Right lobe of liver (tissue), 6 donors: ENCODE results near the gene C13orf46. TPM values are rescaled to one million over a fixed set of nuclear protein-coding genes. Genes with fewer than 3 reads are reported as not detected.

Source experiments
- ATAC-seq, 4 donors: fragments of 200-7000 bp; cut with Tn5 transposase; one replicate each; pipeline ENCODE4 v1.9.1; 2020; ENCODE audit warnings: mild to moderate bottlenecking in 4 of 4, moderate library complexity in 4 of 4
- DNase-seq, 3 donors: peaks; one replicate each; pipeline ENCODE4 v3.0.0-alpha.2; 2020
- H3K27ac ChIP-seq, 3 donors: fragments of 200-600 bp; one replicate each; pipeline ENCODE4 v1.8.0; 2022
- H3K27me3 ChIP-seq, 2 donors: fragments of 200-600 bp; one replicate each; pipeline ENCODE4 v1.8.0; 2022
- H3K36me3 ChIP-seq, 4 donors: fragments of 200-600 bp; sonication (generic) in 1 of 4; one replicate each; pipeline versions ENCODE4 v1.5.1 to v1.8.0; 2017 to 2022; ENCODE audit warnings: control low read depth in 1 of 4
- H3K4me1 ChIP-seq, 4 donors: fragments of 200-600 bp; sonication (generic) in 1 of 4; one replicate each; pipeline versions ENCODE4 v1.5.1 to v1.8.0; 2017 to 2022; ENCODE audit warnings: control low read depth in 1 of 4
- H3K4me3 ChIP-seq, 3 donors: fragments of 200-600 bp; one replicate each; pipeline ENCODE4 v1.8.0; 2022
- H3K9me3 ChIP-seq, 4 donors: fragments of 200-600 bp; sonication (generic) in 1 of 4; one replicate each; pipeline versions ENCODE4 v1.5.1 to v1.8.0; 2017 to 2022; ENCODE audit warnings: control low read depth in 1 of 4
- CTCF ChIP-seq, 4 donors: fragments of 200-600 bp in 3 of 4; fragments of 450-650 bp in 1 of 4; IDR thresholded peaks; one replicate each; pipeline versions ENCODE4 v1.5.1 to v1.8.0; 2016 to 2022; ENCODE audit warnings: antibody characterized with exemption in 4 of 4, mild to moderate bottlenecking in 2 of 4
- POLR2A ChIP-seq: fragments of 450-650 bp; IDR thresholded peaks from one replicate; pipeline ENCODE4 v1.6.1; 2017; ENCODE audit warnings: antibody characterized with exemption, mild to moderate bottlenecking
- WGBS: methylation state at CpG from one replicate; pipeline ENCODE4 v1.1.6; 2018; ENCODE audit warnings: low coverage, low lambda C conversion rate; ENCODE audit not compliant: insufficient coverage; ENCODE audit errors: missing lambda C conversion rate; 5-methylcytosine and 5-hydroxymethylcytosine counted together
- intact Hi-C, 2 donors: fragments of 100-400 bp; cut with DNase I; formaldehyde crosslinking; loops; one replicate each; pipeline versions ENCODE4 v1.11.2 to v1.14.1; 2022
- total RNA-seq, 6 experiments: library from RNA; depleted of rRNA in 2 of 6; stranded (reverse); fragments of >200 nt in 2 of 6; fragmentation: NEBNext Ultra II Directional in 3 of 6; extraction: Animal tissue kit (Norgen Biotek cat#: 25700) in 3 of 6; gene quantifications; one replicate each; pipeline versions ENCODE4 v1.1.0 to v1.2.4, GENCODE V29; 2016 to 2023
- donor health status: DM: no; HTN: yes; CAD: no.
- donor health status: DM: no; HTN: no; CAD: no.
- donor health status: DM: no; HTN: no; CAD: no.
- donor health status: DM: no; HTN: yes; CAD: no.
- donor health status: DM: no; HTN: yes; CAD: no.

Gene C13orf46
- total RNA-seq, 6 experiments from 2014 or later, result 0.04 to 1.1 (median 0.60) TPM

GRCh38 chr13:113923376-113924063 is 50.4 kb downstream of the C13orf46 start:
- Histone ChIP-seq H3K27me3 (no peaks in the 10 kb centered on the region), H3K4me1 (no peaks in the 10 kb centered on the region), H3K4me3 (no peak overlapping the region), H3K36me3 (no peaks in the 10 kb centered on the region), H3K27ac (no peak overlapping the region), H3K9me3 (no peaks in the 10 kb centered on the region)
- intact Hi-C loops, result no loop called here
- ATAC-seq, result no peak
- peak in 1 of 3 donors; percentile 26 for DNase-seq
- TF ChIP-seq POLR2A, result no peak
- no peak for TF ChIP-seq CTCF (IDR thresholded peaks at IDR 0.05)
- 36% methylated on average over 2 of the region's 8 CpGs for WGBS

- ATAC-seq, result no peak
- TF ChIP-seq CTCF (IDR thresholded peaks at IDR 0.05), result no peak
- no peak for TF ChIP-seq POLR2A
- no peaks in the 10 kb centered on the region for H3K36me3 ChIP-seq
- H3K27me3 ChIP-seq, result no peaks in the 10 kb centered on the region
- no peak overlapping the region for H3K27ac ChIP-seq
- WGBS, result 59% methylated on average over 9 of the region's 15 CpGs
- H3K9me3 ChIP-seq, result no peaks in the 10 kb centered on the region
- H3K4me1 ChIP-seq, result no peaks in the 10 kb centered on the region
- intact Hi-C loops, result no loop called here
- no peak overlapping the region for H3K4me3 ChIP-seq
- peak in 1 of 3 donors; percentile 23 for DNase-seq
Observed at GRCh38 chr13:113922412-113923118, 51.3 kb downstream of the C13orf46 start.

- Histone ChIP-seq H3K9me3 (no peaks in the 10 kb centered on the region), H3K27me3 (no peaks in the 10 kb centered on the region), H3K27ac (no peak overlapping the region), H3K4me1 (no peaks in the 10 kb centered on the region), H3K36me3 (no peaks in the 10 kb centered on the region), H3K4me3 (no peak overlapping the region)
- DNase-seq (peak in 1 of 3 donors; percentile 12), ATAC-seq (no peak)
- WGBS, result 73% methylated on average over 1 of the region's 1 CpG
- intact Hi-C loops, result no loop called here
- TF ChIP-seq CTCF (IDR thresholded peaks at IDR 0.05) (no peak), POLR2A (no peak)
Observed at GRCh38 chr13:113921763-113922162, 52.1 kb downstream of the C13orf46 start.

- H3K36me3 ChIP-seq, result no peaks in the 10 kb centered on the region
- H3K9me3 ChIP-seq, result no peaks in the 10 kb centered on the region
- DNase-seq (no peak), ATAC-seq (no peak)
- no peak overlapping the region for H3K4me3 ChIP-seq
- H3K4me1 ChIP-seq, result no peaks in the 10 kb centered on the region
- no peak overlapping the region for H3K27ac ChIP-seq
- TF ChIP-seq POLR2A, result no peak
- TF ChIP-seq CTCF (IDR thresholded peaks at IDR 0.05), result no peak
- no peaks in the 10 kb centered on the region for H3K27me3 ChIP-seq
- intact Hi-C loops, result no loop called here
- WGBS, result 82% methylated on average over 10 of the region's 13 CpGs
Observed at GRCh38 chr13:113920606-113921286, 53.1 kb downstream of the C13orf46 start.
